Right lobe of liver (tissue), 4 donors: ENCODE measurements around the gene MYO15B.

Experiments
- POLR2A ChIP-seq: fragments of 450-650 bp; IDR thresholded peaks from one replicate; pipeline ENCODE4 v1.6.1; 2017; ENCODE audit warnings: antibody characterized with exemption, mild to moderate bottlenecking
- TF ChIP-seq, protein P1 (sequence below), 4 donors: fragments of 200-600 bp in 3 of 4; fragments of 450-650 bp in 1 of 4; IDR thresholded peaks; one replicate each; pipeline versions ENCODE4 v1.5.1 to v1.8.0; 2016 to 2022; ENCODE audit warnings: antibody characterized with exemption in 4 of 4, mild to moderate bottlenecking in 2 of 4
- donor health status: DM: no; HTN: no; CAD: no.
- donor health status: DM: no; HTN: no; CAD: no.
- donor health status: DM: no; HTN: yes; CAD: no.

DNA sequence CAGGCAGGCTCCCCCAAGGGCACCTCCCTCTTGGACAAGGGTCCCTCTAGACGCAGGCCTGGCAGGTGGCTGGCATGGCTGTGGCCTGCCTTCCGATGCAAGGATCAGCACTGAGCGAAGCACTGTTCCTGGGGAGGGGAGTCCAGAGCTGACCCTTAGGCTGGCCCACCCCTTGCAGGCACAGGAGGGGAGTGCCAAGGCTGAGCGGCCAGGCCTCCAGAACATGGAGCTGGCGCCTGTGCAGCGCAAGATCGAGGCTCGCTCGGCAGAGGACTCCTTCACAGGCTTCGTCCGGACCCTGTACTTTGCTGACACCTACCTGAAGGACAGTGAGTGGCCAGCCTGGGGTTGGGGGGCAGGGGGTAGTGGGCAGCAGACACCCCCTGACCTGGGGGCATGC lies 16.8 kb upstream of the MYO15B start:
- TF ChIP-seq POLR2A = no peak
- TF ChIP-seq, protein P1, sequence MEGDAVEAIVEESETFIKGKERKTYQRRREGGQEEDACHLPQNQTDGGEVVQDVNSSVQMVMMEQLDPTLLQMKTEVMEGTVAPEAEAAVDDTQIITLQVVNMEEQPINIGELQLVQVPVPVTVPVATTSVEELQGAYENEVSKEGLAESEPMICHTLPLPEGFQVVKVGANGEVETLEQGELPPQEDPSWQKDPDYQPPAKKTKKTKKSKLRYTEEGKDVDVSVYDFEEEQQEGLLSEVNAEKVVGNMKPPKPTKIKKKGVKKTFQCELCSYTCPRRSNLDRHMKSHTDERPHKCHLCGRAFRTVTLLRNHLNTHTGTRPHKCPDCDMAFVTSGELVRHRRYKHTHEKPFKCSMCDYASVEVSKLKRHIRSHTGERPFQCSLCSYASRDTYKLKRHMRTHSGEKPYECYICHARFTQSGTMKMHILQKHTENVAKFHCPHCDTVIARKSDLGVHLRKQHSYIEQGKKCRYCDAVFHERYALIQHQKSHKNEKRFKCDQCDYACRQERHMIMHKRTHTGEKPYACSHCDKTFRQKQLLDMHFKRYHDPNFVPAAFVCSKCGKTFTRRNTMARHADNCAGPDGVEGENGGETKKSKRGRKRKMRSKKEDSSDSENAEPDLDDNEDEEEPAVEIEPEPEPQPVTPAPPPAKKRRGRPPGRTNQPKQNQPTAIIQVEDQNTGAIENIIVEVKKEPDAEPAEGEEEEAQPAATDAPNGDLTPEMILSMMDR (IDR thresholded peaks at IDR 0.05) = no peak
